ENCODE results near the gene CCDC134. TPM values are rescaled to one million over a fixed set of nuclear protein-coding genes. Genes with fewer than 3 reads are reported as not detected.

CCDC134 gene
- polyA plus RNA-seq, 1 donor (not counting 4 experiments of a cell fraction or from before 2014, with no cell fraction given): 4.1 TPM

- no peak for FAIRE-seq
- Histone ChIP-seq H2AFZ (ENCODE audit: control insufficient read depth, low read length) (no peak overlapping the region), H3K27ac (ENCODE audit: control insufficient read depth, insufficient read depth, low read length) (no peak overlapping the region), H4K20me1 (ENCODE audit: control insufficient read depth, extremely low read depth, insufficient read depth, low read length) (no peaks in the 10 kb centered on the region), H3K9ac (ENCODE audit: control insufficient read depth, extremely low read depth, insufficient read depth, low read length) (no peak overlapping the region), H3K36me3 (ENCODE audit: control insufficient read depth in 2 of 2, extremely low read depth in 1 of 2, insufficient read depth in 2 of 2, low read length in 2 of 2) (no peaks in the 10 kb centered on the region), H3K27me3 (ENCODE audit: control insufficient read depth, extremely low read depth, insufficient read depth, low read length) (no peaks in the 10 kb centered on the region), H3K9me1 (ENCODE audit: control insufficient read depth, extremely low read depth, insufficient read depth, low read length) (no peaks in the 10 kb centered on the region), H3K4me1 (ENCODE audit: control insufficient read depth, extremely low read depth, insufficient read depth, low read length) (peaks cover 3% of the 10 kb centered on the region), H3K4me2 (ENCODE audit: control insufficient read depth, extremely low read depth, insufficient read depth, low read depth, low read length) (no peak overlapping the region), H3K9me3 (ENCODE audit: control insufficient read depth, low read depth, low read length) (no peaks in the 10 kb centered on the region), H3K79me2 (ENCODE audit: control insufficient read depth, insufficient read depth, low read length) (no peaks in the 10 kb centered on the region), H3K4me3 (ENCODE audit: control insufficient read depth in 2 of 3, extremely low read depth in 1 of 3, insufficient read depth in 2 of 3, low read depth in 1 of 3, low read length in 3 of 3) (no peak overlapping the region)
- dilution Hi-C loops (cut with MboI; ENCODE audit: extremely low pct_ligation_motif_present, low sequenced_read_pairs): no loop called here
- TF ChIP-seq CTCF (optimal IDR thresholded peaks at IDR 0.05 in 1 of 3, IDR thresholded peaks at IDR 0.05 in 1 of 3, conservative IDR thresholded peaks at IDR 0.05 in 1 of 3; ENCODE audit: extremely low read depth in 1 of 3, insufficient read depth in 2 of 3, low read length in 3 of 3): no peak
- TF ChIP-seq EZH2 (IDR thresholded peaks at IDR 0.05; ENCODE audit: low read length): no peak
- DNase-seq (ENCODE audit: low read depth, low spot score): no peak
Measured at GRCh38 chr22:41782316-41782715, 18.2 kb upstream of the CCDC134 start.

- Histone ChIP-seq H3K9ac (ENCODE audit: control insufficient read depth, extremely low read depth, insufficient read depth, low read length) (no peak overlapping the region), H3K4me1 (ENCODE audit: control insufficient read depth, extremely low read depth, insufficient read depth, low read length) (peaks cover 3% of the 10 kb centered on the region), H3K4me3 (ENCODE audit: control insufficient read depth in 2 of 3, extremely low read depth in 1 of 3, insufficient read depth in 2 of 3, low read depth in 1 of 3, low read length in 3 of 3) (no peak overlapping the region), H3K27ac (ENCODE audit: control insufficient read depth, insufficient read depth, low read length) (no peak overlapping the region), H3K9me1 (ENCODE audit: control insufficient read depth, extremely low read depth, insufficient read depth, low read length) (no peaks in the 10 kb centered on the region), H3K4me2 (ENCODE audit: control insufficient read depth, extremely low read depth, insufficient read depth, low read depth, low read length) (no peak overlapping the region), H3K36me3 (ENCODE audit: control insufficient read depth in 2 of 2, extremely low read depth in 1 of 2, insufficient read depth in 2 of 2, low read length in 2 of 2) (no peaks in the 10 kb centered on the region), H3K27me3 (ENCODE audit: control insufficient read depth, extremely low read depth, insufficient read depth, low read length) (no peaks in the 10 kb centered on the region), H2AFZ (ENCODE audit: control insufficient read depth, low read length) (no peak overlapping the region), H4K20me1 (ENCODE audit: control insufficient read depth, extremely low read depth, insufficient read depth, low read length) (no peaks in the 10 kb centered on the region), H3K79me2 (ENCODE audit: control insufficient read depth, insufficient read depth, low read length) (no peaks in the 10 kb centered on the region), H3K9me3 (ENCODE audit: control insufficient read depth, low read depth, low read length) (no peaks in the 10 kb centered on the region)
- DNase-seq (ENCODE audit: low read depth, low spot score): no peak
- dilution Hi-C loops (cut with MboI; ENCODE audit: extremely low pct_ligation_motif_present, low sequenced_read_pairs): no loop called here
- FAIRE-seq: no peak
- TF ChIP-seq CTCF (optimal IDR thresholded peaks at IDR 0.05 in 1 of 3, IDR thresholded peaks at IDR 0.05 in 1 of 3, conservative IDR thresholded peaks at IDR 0.05 in 1 of 3; ENCODE audit: extremely low read depth in 1 of 3, insufficient read depth in 2 of 3, low read length in 3 of 3) (no peak), EZH2 (IDR thresholded peaks at IDR 0.05; ENCODE audit: low read length) (no peak)
Measured at GRCh38 chr22:41782751-41783150, 17.7 kb upstream of the CCDC134 start.

Data from keratinocyte (primary cell).